ENCODE measurements around the gene ALPI.

- TF ChIP-seq CTCF (conservative IDR thresholded peaks at IDR 0.05; ENCODE audit: low read length) (no peak), EZH2phosphoT487 (IDR thresholded peaks at IDR 0.05; ENCODE audit: borderline replicate concordance, low read depth, low read length) (no peak)
Measured at GRCh38 chr2:232465061-232465460, 9.1 kb downstream of the ALPI start.

Data from OCI-LY7 (cell line).